SIG-M5 (cell line): ENCODE data around the gene CELSR2.

Experiments used
- DNase-seq: peaks from one replicate; lab custom pipeline; 2025; lab: John Stamatoyannopoulos, UW

CELSR2 gene

DNA sequence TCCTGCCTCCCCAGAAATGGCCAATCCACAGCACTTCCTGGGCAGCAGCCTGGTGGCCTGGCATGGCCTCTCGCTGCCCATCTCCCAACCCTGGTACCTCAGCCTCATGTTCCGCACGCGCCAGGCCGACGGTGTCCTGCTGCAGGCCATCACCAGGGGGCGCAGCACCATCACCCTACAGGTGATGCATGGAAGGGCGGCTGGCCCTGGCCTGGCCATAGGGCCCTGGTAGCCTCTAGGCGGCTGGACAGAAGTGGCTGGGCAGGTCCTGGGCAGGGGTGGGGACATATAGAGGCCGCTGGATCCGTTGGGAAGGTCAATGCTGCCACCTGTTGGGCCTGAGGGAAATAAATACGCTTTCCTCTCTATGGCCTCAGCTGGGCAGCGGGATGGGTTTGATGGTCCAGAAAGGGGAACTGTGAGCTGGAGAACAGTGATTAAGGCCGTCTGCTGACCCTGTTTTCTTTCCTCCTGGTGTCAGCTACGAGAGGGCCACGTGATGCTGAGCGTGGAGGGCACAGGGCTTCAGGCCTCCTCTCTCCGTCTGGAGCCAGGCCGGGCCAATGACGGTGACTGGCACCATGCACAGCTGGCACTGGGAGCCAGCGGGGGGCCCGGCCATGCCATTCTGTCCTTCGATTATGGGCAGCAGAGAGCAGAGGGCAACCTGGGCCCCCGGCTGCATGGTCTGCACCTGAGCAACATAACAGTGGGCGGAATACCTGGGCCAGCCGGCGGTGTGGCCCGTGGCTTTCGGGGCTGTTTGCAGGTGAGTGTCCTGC lies 14.4 kb downstream of the CELSR2 start:
- DNase-seq, result no peak

GRCh38 chr1:109264379-109264755 lies 15.0 kb downstream of the CELSR2 start:
- no peak for DNase-seq

DNA sequence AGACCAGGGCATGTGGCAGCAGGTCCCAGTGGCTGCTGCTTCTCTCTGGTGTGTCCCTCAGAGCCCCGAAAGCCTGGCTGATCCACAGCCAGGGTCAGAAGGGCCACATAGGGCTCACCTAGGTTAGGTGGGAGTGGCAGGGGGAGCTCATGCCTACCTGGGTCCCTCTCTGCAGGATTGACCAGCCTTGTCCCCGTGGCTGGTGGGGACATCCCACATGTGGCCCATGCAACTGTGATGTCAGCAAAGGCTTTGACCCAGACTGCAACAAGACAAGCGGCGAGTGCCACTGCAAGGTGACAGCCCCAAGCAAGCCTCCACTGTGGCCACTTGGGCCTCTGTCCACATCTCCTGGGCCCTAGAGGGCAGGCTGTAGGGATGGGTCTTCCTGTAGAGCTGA lies 15.7 kb downstream of the CELSR2 start:
- no peak for DNase-seq

GRCh38 chr1:109265741-109266330 lies 16.5 kb downstream of the CELSR2 start:
- DNase-seq, result no peak

DNA sequence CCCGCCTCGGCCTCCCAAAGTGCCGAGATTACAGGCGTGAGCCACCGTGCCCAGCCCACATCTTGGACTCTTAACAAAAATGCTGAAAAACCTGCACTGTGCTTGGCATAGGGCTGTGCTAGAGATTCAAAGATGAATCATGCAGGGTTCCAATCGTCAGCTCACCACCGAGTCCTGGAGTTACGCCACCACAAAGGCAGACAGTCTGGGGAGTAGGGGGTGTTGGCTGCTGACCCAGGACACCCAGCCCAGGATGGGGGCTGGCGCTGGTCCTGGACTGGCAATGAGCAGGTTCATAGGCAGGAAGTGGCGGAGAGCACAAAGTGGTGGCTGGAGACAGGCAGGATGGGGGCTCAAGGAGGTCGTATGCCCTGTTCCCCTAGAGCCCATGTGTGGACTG lies 17.6 kb downstream of the CELSR2 start:
- no peak for DNase-seq

DNA sequence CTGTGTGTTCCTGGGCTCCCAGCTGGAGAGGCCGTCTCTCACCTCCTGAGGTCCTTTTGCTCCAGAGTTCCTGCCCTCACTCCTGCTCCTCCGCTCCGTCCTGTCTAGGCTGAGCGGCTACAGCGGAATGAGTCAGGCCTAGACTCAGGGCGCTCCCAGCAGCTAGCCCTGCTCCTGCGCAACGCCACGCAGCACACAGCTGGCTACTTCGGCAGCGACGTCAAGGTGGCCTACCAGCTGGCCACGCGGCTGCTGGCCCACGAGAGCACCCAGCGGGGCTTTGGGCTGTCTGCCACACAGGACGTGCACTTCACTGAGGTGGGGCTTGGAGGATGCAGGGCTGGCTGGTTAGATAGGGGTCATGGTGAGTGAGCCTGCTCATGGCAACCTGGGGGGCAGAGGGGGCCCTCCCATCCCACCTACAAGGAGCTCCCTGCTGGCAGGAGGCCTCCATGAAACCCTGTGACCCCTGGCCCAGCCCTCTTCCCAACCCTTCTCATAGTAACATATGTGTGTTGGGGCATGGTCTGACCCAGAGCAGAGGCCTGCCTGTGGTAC lies 18.5 kb downstream of the CELSR2 start:
- no peak for DNase-seq

- DNase-seq, result no peak
Measured at GRCh38 chr1:109268431-109269211, 19.3 kb downstream of the CELSR2 start.

GRCh38 chr1:109269212-109269980 lies 20.1 kb downstream of the CELSR2 start:
- DNase-seq, result no peak

DNA sequence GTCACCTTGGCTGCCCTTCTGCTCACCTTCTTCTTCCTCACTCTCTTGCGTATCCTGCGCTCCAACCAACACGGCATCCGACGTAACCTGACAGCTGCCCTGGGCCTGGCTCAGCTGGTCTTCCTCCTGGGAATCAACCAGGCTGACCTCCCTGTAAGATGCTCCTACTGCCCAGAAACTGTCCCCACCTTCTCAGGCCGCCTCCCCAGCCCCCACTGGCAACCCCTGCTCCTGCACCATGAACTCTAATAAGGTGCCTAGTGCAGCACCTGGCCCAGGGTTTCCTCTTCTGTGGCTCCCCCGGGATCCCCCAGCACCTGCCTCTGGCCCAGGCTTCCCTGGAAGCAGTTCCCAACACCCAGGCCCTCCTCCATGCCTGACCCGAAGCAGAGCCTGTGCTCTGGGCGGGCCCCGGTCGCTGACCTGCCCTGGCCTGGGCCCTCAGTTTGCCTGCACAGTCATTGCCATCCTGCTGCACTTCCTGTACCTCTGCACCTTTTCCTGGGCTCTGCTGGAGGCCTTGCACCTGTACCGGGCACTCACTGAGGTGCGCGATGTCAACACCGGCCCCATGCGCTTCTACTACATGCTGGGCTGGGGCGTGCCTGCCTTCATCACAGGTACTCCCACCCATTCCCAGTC lies 20.8 kb downstream of the CELSR2 start:
- DNase-seq, result no peak

DNA sequence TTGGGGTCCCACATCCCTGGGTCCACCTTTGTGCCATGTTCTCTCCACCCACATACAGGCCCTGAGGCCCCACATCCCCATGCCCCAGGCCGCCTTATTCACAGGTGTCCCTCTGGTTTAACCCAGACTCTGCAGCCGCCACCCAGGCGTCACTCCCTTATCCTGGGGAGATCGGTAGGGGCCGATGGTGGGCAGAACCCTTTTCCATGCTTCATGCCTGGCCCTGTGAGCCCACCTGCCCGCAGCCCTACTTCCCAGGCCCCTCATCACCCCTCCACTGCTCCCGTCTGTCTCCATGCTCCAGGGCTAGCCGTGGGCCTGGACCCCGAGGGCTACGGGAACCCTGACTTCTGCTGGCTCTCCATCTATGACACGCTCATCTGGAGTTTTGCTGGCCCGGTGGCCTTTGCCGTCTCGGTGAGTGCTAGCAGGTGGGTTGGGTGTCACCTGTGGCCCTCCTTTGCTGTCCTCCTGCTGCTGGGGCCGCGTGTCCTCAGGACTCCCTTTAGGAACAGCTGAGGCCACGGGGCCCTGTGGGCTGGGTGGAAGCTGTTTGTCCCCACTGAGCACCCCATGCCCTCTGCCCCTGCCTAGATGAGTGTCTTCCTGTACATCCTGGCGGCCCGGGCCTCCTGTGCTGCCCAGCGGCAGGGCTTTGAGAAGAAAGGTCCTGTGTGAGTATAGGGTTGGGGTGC lies 21.4 kb downstream of the CELSR2 start:
- no peak for DNase-seq

- DNase-seq, result no peak
Measured at GRCh38 chr1:109271458-109271857, 22.1 kb downstream of the CELSR2 start.

DNA sequence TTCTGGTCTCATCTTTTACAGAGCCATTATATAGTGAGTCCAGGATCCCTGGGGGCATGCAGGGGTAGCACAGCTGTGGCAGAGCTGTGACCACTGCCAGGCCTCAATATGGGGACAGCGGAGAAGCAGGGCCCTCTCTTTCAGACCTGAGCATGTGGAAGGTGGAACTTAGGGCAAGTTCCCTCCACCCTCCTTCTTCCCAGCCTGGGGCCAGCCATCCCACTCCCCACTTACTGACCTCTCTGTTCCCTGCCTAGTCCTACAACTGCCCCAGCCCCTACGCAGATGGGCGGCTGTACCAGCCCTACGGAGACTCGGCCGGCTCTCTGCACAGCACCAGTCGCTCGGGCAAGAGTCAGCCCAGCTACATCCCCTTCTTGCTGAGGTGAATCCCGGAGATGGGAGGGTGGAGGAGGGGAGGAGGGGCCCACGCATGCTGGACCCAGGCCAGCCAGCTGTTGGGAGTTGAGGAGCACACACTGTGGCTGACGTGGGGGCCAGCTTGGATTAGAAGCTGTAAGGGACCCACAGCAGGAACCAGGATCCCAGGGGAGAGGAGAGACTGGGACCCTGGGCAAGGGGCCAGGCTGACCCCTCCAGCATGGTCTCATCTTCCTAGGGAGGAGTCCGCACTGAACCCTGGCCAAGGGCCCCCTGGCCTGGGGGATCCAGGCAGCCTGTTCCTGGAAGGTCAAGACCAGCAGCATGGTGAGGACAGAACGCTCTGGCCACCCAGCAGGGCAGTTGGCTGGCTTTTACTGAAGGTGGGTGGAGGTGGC lies 22.9 kb downstream of the CELSR2 start:
- DNase-seq, result no peak

DNA sequence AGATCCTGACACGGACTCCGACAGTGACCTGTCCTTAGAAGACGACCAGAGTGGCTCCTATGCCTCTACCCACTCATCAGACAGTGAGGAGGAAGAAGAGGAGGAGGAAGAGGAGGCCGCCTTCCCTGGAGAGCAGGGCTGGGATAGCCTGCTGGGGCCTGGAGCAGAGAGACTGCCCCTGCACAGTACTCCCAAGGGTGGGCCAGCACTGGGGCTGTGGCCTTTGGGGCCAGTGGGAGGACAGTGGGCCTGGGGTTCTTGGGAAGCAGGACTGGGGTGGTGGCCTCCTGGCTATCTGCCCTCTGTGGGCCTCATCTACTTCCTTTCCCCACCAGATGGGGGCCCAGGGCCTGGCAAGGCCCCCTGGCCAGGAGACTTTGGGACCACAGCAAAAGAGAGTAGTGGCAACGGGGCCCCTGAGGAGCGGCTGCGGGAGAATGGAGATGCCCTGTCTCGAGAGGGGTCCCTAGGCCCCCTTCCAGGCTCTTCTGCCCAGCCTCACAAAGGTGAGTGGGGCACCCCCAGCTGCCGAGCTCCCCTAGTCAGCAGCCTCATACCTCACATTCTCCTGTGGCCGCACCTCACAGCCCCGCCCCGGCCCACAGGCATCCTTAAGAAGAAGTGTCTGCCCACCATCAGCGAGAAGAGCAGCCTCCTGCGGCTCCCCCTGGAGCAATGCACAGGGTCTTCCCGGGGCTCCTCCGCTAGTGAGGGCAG lies 23.6 kb downstream of the CELSR2 start:
- no peak for DNase-seq

GRCh38 chr1:109273570-109274288 lies 24.4 kb downstream of the CELSR2 start:
- no peak for DNase-seq

DNA sequence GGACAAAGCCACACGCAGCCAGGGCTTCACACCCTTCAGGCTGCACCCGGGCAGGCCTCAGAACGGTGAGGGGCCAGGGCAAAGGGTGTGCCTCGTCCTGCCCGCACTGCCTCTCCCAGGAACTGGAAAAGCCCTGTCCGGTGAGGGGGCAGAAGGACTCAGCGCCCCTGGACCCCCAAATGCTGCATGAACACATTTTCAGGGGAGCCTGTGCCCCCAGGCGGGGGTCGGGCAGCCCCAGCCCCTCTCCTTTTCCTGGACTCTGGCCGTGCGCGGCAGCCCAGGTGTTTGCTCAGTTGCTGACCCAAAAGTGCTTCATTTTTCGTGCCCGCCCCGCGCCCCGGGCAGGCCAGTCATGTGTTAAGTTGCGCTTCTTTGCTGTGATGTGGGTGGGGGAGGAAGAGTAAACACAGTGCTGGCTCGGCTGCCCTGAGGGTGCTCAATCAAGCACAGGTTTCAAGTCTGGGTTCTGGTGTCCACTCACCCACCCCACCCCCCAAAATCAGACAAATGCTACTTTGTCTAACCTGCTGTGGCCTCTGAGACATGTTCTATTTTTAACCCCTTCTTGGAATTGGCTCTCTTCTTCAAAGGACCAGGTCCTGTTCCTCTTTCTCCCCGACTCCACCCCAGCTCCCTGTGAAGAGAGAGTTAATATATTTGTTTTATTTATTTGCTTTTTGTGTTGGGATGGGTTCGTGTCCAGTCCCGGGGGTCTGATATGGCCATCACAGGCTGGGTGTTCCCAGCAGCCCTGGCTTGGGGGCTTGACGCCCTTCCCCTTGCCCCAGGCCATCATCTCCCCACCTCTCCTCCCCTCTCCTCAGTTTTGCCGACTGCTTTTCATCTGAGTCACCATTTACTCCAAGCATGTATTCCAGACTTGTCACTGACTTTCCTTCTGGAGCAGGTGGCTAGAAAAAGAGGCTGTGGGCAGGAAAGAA lies 25.5 kb downstream of the CELSR2 start:
- no peak for DNase-seq

GRCh38 chr1:109275706-109276345 lies 26.5 kb downstream of the CELSR2 start:
- no peak for DNase-seq
